ENCODE results near the gene RPS25.
A peak's percentile ranks its signal among the peaks of the same experiment; 100 is the strongest.
"Not testable (repeated sequence)": the region's sequence is repeated elsewhere in the genome, so short reads cannot be mapped to it uniquely, and the experiment has no call there.

Gene RPS25

GRCh38 chr11:119015054-119015611 is 3.0 kb downstream of the RPS25 start:
- DNase-seq (ENCODE audit: low read depth) = no peak

GRCh38 chr11:119014209-119014924 is 3.8 kb downstream of the RPS25 start:
- no peak for DNase-seq (ENCODE audit: low read depth)

- DNase-seq (ENCODE audit: low read depth) = no peak
Measured at GRCh38 chr11:119012629-119013170, 5.4 kb downstream of the RPS25 start.

GRCh38 chr11:119011476-119012053 is 6.6 kb downstream of the RPS25 start:
- DNase-seq (ENCODE audit: low read depth) = no peak

GRCh38 chr11:119006656-119007055 is 11.5 kb downstream of the RPS25 start:
- DNase-seq (ENCODE audit: low read depth) = no peak

- no peak for DNase-seq (ENCODE audit: low read depth)
Measured at GRCh38 chr11:119000906-119001305, 17.2 kb downstream of the RPS25 start.

GRCh38 chr11:118998822-118999221 is 19.3 kb downstream of the RPS25 start:
- no peak for DNase-seq (ENCODE audit: low read depth)

GRCh38 chr11:118998388-118998717 is 19.8 kb downstream of the RPS25 start:
- no peak for DNase-seq (ENCODE audit: low read depth)

GRCh38 chr11:118997627-118998387 is 20.3 kb downstream of the RPS25 start, which contains the start of gene CENATAC:
Gene CENATAC, plus strand, starts transcription at chr11:118998138. Its CDS starts 60 bp downstream, at chr11:118998198.
- peak; percentile 93 for DNase-seq (ENCODE audit: low read depth)

- peak; percentile 4 for DNase-seq (ENCODE audit: low read depth)
Measured at GRCh38 chr11:118996926-118997626, 21.1 kb downstream of the RPS25 start.

GRCh38 chr11:118991486-118992038 is 26.6 kb downstream of the RPS25 start:
- not testable (repeated sequence) for DNase-seq (ENCODE audit: low read depth)

GRCh38 chr11:118988280-118988679 is 29.9 kb downstream of the RPS25 start:
- no peak for DNase-seq (ENCODE audit: low read depth)

GRCh38 chr11:118984825-118985224 is 33.3 kb downstream of the RPS25 start:
- no peak for DNase-seq (ENCODE audit: low read depth)

- not testable (repeated sequence) for DNase-seq (ENCODE audit: low read depth)
Measured at GRCh38 chr11:118984337-118984736, 33.8 kb downstream of the RPS25 start.

- DNase-seq (ENCODE audit: low read depth) = no peak
Measured at GRCh38 chr11:118980191-118980881, 37.8 kb downstream of the RPS25 start.

- no peak for DNase-seq (ENCODE audit: low read depth)
Measured at GRCh38 chr11:118979434-118979833, 38.7 kb downstream of the RPS25 start.

- no peak for DNase-seq (ENCODE audit: low read depth)
Measured at GRCh38 chr11:118975771-118976709, 42.1 kb downstream of the RPS25 start.

- DNase-seq (ENCODE audit: low read depth) = no peak
Measured at GRCh38 chr11:118973985-118974384, 44.2 kb downstream of the RPS25 start.

- DNase-seq (ENCODE audit: low read depth) = no peak
Measured at GRCh38 chr11:118971646-118972045, 46.5 kb downstream of the RPS25 start, which contains the start of gene FOXR1. Gene FOXR1, plus strand, starts transcription at chr11:118971761. Its CDS starts 171 bp downstream, at chr11:118971932.

- DNase-seq (ENCODE audit: low read depth) = not testable (repeated sequence)
Measured at GRCh38 chr11:118969508-118969907, 48.6 kb downstream of the RPS25 start.

Data from activated gamma-delta T cell treated with anti-CD3 and anti-CD28 coated beads, Interleukin-2, amount 50 U/mL, for 16 hours (primary cell).